Measurements from ENCODE around the gene ADAMTS9. TPM values are rescaled to one million over a fixed set of nuclear protein-coding genes. Genes with fewer than 3 reads are reported as not detected.

Gene ADAMTS9
- total and polyA plus RNA-seq, 12 donors = 9.7 to 102 (median 18.6) TPM

GRCh38 chr3:64539451-64540196 lies 148.2 kb downstream of the ADAMTS9 start:
- intact Hi-C loops (cut with DNase I) = loop anchor here in 8 of 10 donors (10.0 kb wide), 11 partner anchors 105 to 1195 kb away; partner anchors contain the start of gene ADAMTS9 (in 3 of the 8)
- DNase-seq (peak in 1 of 2 donors; percentile 69), ATAC-seq (peak in 7 of 8 donors; percentile 72 to 89 (median 85))
- WGBS, 2 donors = 49% methylated on average over 10 of the region's 10 CpGs
- H3K4me1 ChIP-seq = peaks cover 3 to 20% (median 7%) of the 10 kb centered on the region in 9 donors
- peaks cover 0 to 72% (median 27%) of the 10 kb centered on the region in 9 donors for H3K36me3 ChIP-seq
- no peaks in the 10 kb centered on the region for H3K9me3 ChIP-seq
- TF ChIP-seq, protein P1, sequence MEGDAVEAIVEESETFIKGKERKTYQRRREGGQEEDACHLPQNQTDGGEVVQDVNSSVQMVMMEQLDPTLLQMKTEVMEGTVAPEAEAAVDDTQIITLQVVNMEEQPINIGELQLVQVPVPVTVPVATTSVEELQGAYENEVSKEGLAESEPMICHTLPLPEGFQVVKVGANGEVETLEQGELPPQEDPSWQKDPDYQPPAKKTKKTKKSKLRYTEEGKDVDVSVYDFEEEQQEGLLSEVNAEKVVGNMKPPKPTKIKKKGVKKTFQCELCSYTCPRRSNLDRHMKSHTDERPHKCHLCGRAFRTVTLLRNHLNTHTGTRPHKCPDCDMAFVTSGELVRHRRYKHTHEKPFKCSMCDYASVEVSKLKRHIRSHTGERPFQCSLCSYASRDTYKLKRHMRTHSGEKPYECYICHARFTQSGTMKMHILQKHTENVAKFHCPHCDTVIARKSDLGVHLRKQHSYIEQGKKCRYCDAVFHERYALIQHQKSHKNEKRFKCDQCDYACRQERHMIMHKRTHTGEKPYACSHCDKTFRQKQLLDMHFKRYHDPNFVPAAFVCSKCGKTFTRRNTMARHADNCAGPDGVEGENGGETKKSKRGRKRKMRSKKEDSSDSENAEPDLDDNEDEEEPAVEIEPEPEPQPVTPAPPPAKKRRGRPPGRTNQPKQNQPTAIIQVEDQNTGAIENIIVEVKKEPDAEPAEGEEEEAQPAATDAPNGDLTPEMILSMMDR (IDR thresholded peaks at IDR 0.05) = no peak
- H3K27ac ChIP-seq = peak overlapping the region in 1 of 10 donors; percentile 6
- no peaks in the 10 kb centered on the region for H3K27me3 ChIP-seq
- no peak overlapping the region for H3K4me3 ChIP-seq

DNA sequence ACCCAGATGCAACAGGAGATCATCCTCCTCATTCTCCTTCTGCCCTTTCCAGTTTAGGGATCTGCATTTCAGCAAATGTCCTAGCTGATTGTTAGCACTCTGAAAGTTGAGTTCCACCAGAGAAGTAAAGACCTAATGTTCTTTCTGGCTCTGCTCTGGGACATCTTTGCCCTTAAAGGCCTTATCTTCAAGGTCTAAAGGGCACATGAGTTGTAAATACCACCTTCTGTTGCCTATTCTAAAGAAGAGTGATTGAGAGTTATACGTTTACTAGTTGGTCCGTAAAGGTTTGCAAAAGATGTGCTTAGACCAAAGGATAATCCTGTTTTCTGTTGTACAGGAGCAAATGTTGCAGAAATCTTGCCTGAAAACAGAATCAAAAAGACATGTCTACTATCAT lies 151.6 kb downstream of the ADAMTS9 start:
- TF ChIP-seq, protein P1 (IDR thresholded peaks at IDR 0.05) = no peak
- ATAC-seq = no peak
- Histone ChIP-seq H3K27me3 (no peaks in the 10 kb centered on the region), H3K27ac (no peak overlapping the region), H3K36me3 (peaks cover 0 to 90% (median 28%) of the 10 kb centered on the region in 9 donors), H3K9me3 (no peaks in the 10 kb centered on the region), H3K4me3 (no peak overlapping the region), H3K4me1 (peaks cover 6 to 30% (median 16%) of the 10 kb centered on the region in 9 donors)
- intact Hi-C loops (cut with DNase I) = loop anchor here in 8 of 10 donors (10.0 kb wide), 11 partner anchors 109 to 1199 kb away; partner anchors contain the start of gene ADAMTS9 (in 3 of the 8)
- 91 to 97% methylated on average over 2 of the region's 2 CpGs for WGBS, 2 donors
- DNase-seq = no peak

DNA sequence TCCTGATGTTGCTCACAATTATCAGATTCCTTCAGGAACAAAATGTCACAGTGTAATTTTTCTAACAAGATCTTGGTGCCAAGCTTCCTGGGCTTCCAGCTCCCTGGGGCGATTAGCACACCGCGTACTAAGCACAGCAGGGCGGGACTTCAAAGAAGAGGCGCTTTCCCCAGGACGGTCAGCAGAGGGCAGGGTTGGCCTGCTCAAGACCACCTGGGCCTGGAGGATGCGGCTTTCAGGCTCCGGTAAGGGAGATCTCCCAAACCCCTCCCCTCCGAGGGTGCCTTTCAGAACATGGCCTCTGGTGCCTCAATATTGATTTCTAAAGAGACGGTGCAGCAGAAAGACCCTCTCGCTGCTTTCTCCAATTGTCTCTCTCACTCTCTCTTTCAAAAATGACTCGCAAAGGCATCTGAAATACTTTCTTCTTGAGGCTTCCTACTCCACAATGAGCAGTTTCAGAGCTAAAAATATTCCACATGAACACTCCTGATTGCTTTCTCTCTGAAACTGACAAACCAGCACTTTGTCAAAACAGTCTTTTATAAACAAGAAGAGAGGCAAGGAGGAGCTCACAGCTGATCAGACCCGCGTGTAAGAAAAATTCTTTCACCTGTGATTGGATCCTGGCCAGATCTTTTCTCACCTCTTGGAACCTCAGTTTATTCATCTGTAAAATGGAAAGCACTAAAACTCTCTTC lies 154.0 kb downstream of the ADAMTS9 start:
- H3K4me3 ChIP-seq = peak overlapping the region in 3 of 10 donors; percentile 5 to 23 (median 17)
- no peaks in the 10 kb centered on the region for H3K9me3 ChIP-seq
- H3K4me1 ChIP-seq = peaks cover 0 to 23% (median 11%) of the 10 kb centered on the region in 9 donors
- peaks cover 0 to 83% (median 14%) of the 10 kb centered on the region in 9 donors for H3K36me3 ChIP-seq
- TF ChIP-seq, protein P1 (IDR thresholded peaks at IDR 0.05) = peak; percentile 71 to 97 (median 88)
- peak; percentile 82 to 86 for DNase-seq
- intact Hi-C loops (cut with DNase I) = loop anchor here (1.0 to 10.0 kb wide), 23 partner anchors 111 to 1201 kb away; partner anchors contain the start of gene ADAMTS9 (in 6 of the 10)
- peak overlapping the region in 5 of 10 donors; percentile 1 to 41 (median 26) for H3K27ac ChIP-seq
- WGBS, 2 donors = 16 to 18% methylated on average over 14 of the region's 14 CpGs
- H3K27me3 ChIP-seq = no peaks in the 10 kb centered on the region
- peak; percentile 94 to 97 (median 96) for ATAC-seq

DNA sequence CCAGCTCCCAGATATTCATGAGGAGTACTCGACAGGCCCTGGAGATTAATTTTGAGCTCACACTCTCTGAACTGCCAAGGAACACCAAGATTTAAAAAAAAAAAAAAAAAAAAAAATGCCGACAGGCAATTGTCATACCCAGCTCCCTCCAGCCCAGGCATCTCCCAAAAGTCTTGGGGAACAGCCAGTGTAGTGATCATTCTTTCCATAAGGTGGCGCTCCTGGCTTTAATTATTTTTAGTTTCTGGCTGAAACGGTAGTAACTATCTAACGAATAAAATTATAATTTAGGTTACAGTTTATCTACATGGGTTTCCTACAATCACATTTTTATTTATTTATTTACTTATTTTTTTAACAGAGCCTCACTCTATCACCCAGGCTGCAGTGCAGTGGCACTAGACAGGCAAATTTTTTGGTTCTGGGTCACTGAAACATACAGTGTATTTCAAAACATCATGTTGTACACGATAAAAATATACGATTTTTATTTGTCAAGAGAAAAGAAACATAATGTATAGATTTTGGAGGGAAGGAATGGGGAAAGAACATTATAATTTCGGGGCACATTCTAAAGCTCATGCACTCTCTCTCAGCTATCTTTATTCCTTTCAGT lies 157.3 kb downstream of the ADAMTS9 start:
- TF ChIP-seq, protein P1 (IDR thresholded peaks at IDR 0.05) = peak; percentile 53 to 80 (median 74)
- DNase-seq = peak in 1 of 2 donors; percentile 79
- Histone ChIP-seq H3K9me3 (no peaks in the 10 kb centered on the region), H3K4me1 (peaks cover 0 to 23% (median 11%) of the 10 kb centered on the region in 9 donors), H3K27ac (no peak overlapping the region), H3K27me3 (no peaks in the 10 kb centered on the region), H3K36me3 (peaks cover 0 to 80% (median 9%) of the 10 kb centered on the region in 9 donors), H3K4me3 (no peak overlapping the region)
- intact Hi-C loops (cut with DNase I) = loop anchor here (5.0 to 10.0 kb wide), 19 partner anchors 114 to 1204 kb away; partner anchors contain the start of gene ADAMTS9 (in 5 of the 10)
- ATAC-seq = peak in 6 of 8 donors; percentile 14 to 43 (median 31)
- 24% methylated on average over 8 of the region's 8 CpGs for WGBS, 2 donors
